ENCODE data around the gene UNC5C. TPM values are rescaled to one million over a fixed set of nuclear protein-coding genes. Genes with fewer than 3 reads are reported as not detected.

Gene UNC5C
- total and polyA plus RNA-seq, 4 experiments from 2014 or later = not detected

DNA sequence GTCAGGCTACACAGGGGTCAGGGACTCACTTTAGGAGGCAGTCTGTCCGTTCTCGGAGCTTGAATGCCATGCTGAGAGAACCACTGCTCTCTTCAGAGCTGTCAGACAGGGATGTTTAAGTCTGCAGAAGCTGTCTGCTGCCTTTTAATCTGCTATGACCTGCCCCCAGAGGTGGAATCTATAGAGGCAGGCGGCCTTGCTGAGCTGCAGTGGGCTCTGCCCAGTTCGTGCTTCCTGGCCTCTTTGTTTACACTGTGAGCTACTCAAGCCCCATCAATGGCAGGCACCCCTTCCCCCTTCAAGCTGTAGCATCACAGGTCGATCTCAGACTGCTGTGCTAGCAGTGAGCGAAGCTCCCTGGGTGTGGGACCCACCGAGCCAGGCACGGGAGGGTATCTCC lies 31.5 kb upstream of the UNC5C start:
- Histone ChIP-seq H3K4me1 (ENCODE audit: insufficient read depth, low read length) (no peaks in the 10 kb centered on the region), H3K9me3 (ENCODE audit: control insufficient read depth in 1 of 2, low read length in 2 of 2) (no peaks in the 10 kb centered on the region), H3K27me3 (ENCODE audit: insufficient read depth, low read length) (no peaks in the 10 kb centered on the region), H3K4me3 (ENCODE audit: low read length in 2 of 2) (no peak overlapping the region), H3K36me3 (ENCODE audit: insufficient read depth, low read length) (no peaks in the 10 kb centered on the region), H3K27ac (ENCODE audit: low read depth, low read length) (no peak overlapping the region)
- Mint-ChIP-seq H3K36me3 (no peaks in the 10 kb centered on the region), H3K27ac (no peak overlapping the region), H3K4me3 (no peak overlapping the region), H3K9me3 (peaks cover 6 to 42% (median 17%) of the 10 kb centered on the region in 8 donors), H3K27me3 (no peaks in the 10 kb centered on the region), H3K4me1 (no peaks in the 10 kb centered on the region)
- ChIA-PET POLR2A (ENCODE audit: partially characterized antibody) (no interaction called here), CTCF (ENCODE audit: partially characterized antibody) (interaction anchor here (0.8 kb wide), 1 partner anchor 19 kb away, joined by 3 read pairs; no protein-coding TSS in a partner anchor)
- intact Hi-C loops (cut with micrococcal nuclease) = no loop called here
- DNase-seq = no peak

DNA sequence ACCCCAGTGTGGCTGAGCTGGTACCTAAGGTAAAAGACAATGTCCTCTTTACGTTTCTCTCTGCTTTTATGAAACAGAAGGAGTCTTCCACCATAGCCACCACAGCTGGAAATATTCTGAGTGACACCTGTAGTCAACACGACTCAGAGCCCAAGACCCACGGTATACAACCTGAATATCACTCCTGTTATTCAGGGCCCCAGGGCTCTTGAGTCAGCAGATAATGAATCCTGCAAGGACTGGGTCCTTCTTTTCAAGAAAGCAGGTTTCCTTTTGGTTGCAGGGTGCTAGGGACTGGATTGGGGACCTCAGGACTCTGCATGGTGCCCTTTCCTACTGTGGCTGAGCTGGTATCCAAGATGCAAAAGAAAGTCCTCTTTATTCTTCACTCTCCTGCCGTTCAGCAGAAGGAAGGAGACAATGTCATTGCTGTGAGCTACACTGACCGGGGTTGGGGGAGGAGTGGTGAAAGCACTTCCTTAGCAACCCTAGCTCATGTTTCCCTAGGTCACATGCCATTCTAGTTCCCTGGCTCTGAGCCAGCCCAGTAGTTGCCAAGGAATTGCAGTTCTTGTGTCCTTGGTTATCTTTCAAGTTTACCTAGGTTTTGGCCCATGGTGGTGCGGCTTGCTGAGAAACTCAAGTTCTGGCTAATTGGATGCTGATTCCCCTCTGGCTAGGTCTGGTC lies 23.7 kb upstream of the UNC5C start:
- Histone ChIP-seq H3K4me1 (ENCODE audit: insufficient read depth, low read length) (no peaks in the 10 kb centered on the region), H3K27me3 (ENCODE audit: insufficient read depth, low read length) (no peaks in the 10 kb centered on the region), H3K27ac (ENCODE audit: low read depth, low read length) (no peak overlapping the region), H3K36me3 (ENCODE audit: insufficient read depth, low read length) (no peaks in the 10 kb centered on the region), H3K4me3 (ENCODE audit: low read length in 2 of 2) (no peak overlapping the region), H3K9me3 (ENCODE audit: control insufficient read depth in 1 of 2, low read length in 2 of 2) (no peaks in the 10 kb centered on the region)
- CTCF ChIA-PET (ENCODE audit: partially characterized antibody) = no interaction called here
- intact Hi-C loops (cut with micrococcal nuclease) = no loop called here
- no peak for DNase-seq
- POLR2A ChIA-PET (ENCODE audit: partially characterized antibody) = no interaction called here
- no peak overlapping the region for H3K27ac Mint-ChIP-seq
- H3K4me1 Mint-ChIP-seq = no peaks in the 10 kb centered on the region
- no peaks in the 10 kb centered on the region for H3K36me3 Mint-ChIP-seq
- no peak overlapping the region for H3K4me3 Mint-ChIP-seq
- H3K9me3 Mint-ChIP-seq = peaks cover 4 to 33% (median 21%) of the 10 kb centered on the region in 8 donors
- H3K27me3 Mint-ChIP-seq = no peaks in the 10 kb centered on the region

DNA sequence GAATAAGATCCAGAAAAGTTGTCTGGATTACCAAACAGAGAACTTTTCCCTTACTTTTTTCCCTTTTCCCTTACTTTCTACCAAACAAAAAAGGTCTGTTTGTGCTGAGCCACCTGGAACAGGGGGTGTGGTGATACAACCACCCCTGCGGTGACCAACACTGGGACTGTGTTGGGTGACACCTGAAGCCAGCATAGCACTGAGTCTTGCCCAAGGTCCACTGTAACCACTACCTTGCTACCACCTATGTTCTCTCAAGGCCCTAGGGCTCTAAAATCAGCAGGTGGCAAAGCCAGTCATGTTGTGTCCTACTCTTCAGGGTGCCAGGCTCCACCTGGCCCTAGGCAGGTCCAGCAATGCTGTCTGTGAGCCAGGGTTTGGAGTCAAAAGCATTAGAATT lies 22.8 kb upstream of the UNC5C start:
- peaks cover 4 to 28% (median 14%) of the 10 kb centered on the region in 8 donors for H3K9me3 Mint-ChIP-seq
- CTCF ChIA-PET (ENCODE audit: partially characterized antibody) = no interaction called here
- intact Hi-C loops (cut with micrococcal nuclease) = no loop called here
- H3K36me3 Mint-ChIP-seq = no peaks in the 10 kb centered on the region
- Histone ChIP-seq H3K27ac (ENCODE audit: low read depth, low read length) (no peak overlapping the region), H3K9me3 (ENCODE audit: control insufficient read depth in 1 of 2, low read length in 2 of 2) (no peaks in the 10 kb centered on the region), H3K27me3 (ENCODE audit: insufficient read depth, low read length) (no peaks in the 10 kb centered on the region), H3K4me1 (ENCODE audit: insufficient read depth, low read length) (no peaks in the 10 kb centered on the region), H3K4me3 (ENCODE audit: low read length in 2 of 2) (no peak overlapping the region), H3K36me3 (ENCODE audit: insufficient read depth, low read length) (no peaks in the 10 kb centered on the region)
- no peak for DNase-seq
- H3K27me3 Mint-ChIP-seq = no peaks in the 10 kb centered on the region
- H3K4me1 Mint-ChIP-seq = no peaks in the 10 kb centered on the region
- no peak overlapping the region for H3K27ac Mint-ChIP-seq
- POLR2A ChIA-PET (ENCODE audit: partially characterized antibody) = no interaction called here
- no peak overlapping the region for H3K4me3 Mint-ChIP-seq

DNA sequence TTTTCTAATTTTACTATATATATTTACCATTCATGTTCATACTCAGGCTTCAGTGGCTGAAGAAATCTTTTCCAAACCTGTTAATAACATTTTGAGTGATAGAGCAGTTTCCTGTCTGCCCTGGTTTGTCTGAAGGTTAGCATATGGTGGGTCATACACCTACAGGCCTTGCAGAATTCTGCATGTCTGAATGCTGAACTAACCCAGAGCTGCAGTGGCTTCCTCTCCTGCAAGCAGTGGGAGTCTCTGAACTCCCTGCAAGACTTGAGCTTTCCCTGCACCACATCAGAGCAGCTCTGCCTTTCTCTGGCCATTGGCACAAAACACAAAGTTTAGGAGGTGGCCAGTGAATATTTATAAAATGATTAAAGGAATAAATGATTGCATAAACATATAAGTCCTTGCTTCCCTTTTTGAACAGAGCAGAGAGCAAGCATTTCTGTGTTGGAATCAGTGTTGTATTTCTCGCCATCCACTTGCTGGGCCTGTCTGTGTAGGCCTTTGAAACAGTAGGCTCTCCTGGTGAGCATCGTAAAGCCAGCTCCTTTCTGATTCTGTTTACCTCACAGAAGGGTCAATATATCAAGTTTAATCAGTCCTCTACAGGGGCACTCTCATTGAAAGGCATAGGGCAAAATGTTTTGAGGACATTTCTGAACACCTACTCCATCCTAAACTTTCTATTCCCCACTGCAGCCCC lies 15.0 kb upstream of the UNC5C start:
- Mint-ChIP-seq H3K27ac (no peak overlapping the region), H3K27me3 (no peaks in the 10 kb centered on the region), H3K9me3 (peaks cover 0 to 6% (median 0%) of the 10 kb centered on the region in 8 donors), H3K4me3 (no peak overlapping the region), H3K36me3 (no peaks in the 10 kb centered on the region), H3K4me1 (no peaks in the 10 kb centered on the region)
- H3K9me3 ChIP-seq (ENCODE audit: control insufficient read depth in 1 of 2, low read length in 2 of 2) = no peaks in the 10 kb centered on the region
- no peak overlapping the region for H3K4me3 ChIP-seq (ENCODE audit: low read length in 2 of 2)
- H3K36me3 ChIP-seq (ENCODE audit: insufficient read depth, low read length) = no peaks in the 10 kb centered on the region
- DNase-seq = no peak
- no peak overlapping the region for H3K27ac ChIP-seq (ENCODE audit: low read depth, low read length)
- H3K4me1 ChIP-seq (ENCODE audit: insufficient read depth, low read length) = no peaks in the 10 kb centered on the region
- CTCF ChIA-PET (ENCODE audit: partially characterized antibody) = no interaction called here
- intact Hi-C loops (cut with micrococcal nuclease) = no loop called here
- no peaks in the 10 kb centered on the region for H3K27me3 ChIP-seq (ENCODE audit: insufficient read depth, low read length)
- POLR2A ChIA-PET (ENCODE audit: partially characterized antibody) = no interaction called here

DNA sequence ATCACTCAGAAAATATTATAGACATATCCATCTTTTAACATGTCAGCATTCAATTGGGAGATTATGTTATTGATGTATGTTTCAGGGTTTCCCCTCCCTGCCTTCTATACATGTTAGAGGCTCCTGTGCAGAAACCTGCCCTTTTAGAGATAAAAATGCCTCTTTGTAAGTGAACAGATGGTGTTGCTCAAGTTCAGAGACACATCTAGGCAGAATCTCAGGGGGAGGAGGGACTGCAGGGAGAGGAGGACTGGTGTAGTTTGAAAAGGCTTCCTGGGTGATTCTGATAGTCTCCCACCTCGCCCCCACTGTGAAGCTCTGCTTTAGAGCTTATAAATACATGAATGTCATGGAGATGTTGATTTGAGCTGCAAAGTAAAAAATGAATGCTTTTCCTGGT lies 12.0 kb upstream of the UNC5C start:
- no peak overlapping the region for H3K27ac Mint-ChIP-seq
- intact Hi-C loops (cut with micrococcal nuclease) = no loop called here
- no peaks in the 10 kb centered on the region for H3K4me1 Mint-ChIP-seq
- Histone ChIP-seq H3K4me3 (ENCODE audit: low read length in 2 of 2) (no peak overlapping the region), H3K27me3 (ENCODE audit: insufficient read depth, low read length) (no peaks in the 10 kb centered on the region), H3K27ac (ENCODE audit: low read depth, low read length) (no peak overlapping the region), H3K4me1 (ENCODE audit: insufficient read depth, low read length) (no peaks in the 10 kb centered on the region), H3K36me3 (ENCODE audit: insufficient read depth, low read length) (no peaks in the 10 kb centered on the region), H3K9me3 (ENCODE audit: control insufficient read depth in 1 of 2, low read length in 2 of 2) (no peaks in the 10 kb centered on the region)
- H3K27me3 Mint-ChIP-seq = no peaks in the 10 kb centered on the region
- H3K4me3 Mint-ChIP-seq = no peak overlapping the region
- ChIA-PET CTCF (ENCODE audit: partially characterized antibody) (no interaction called here), POLR2A (ENCODE audit: partially characterized antibody) (no interaction called here)
- H3K36me3 Mint-ChIP-seq = no peaks in the 10 kb centered on the region
- peaks cover 0 to 4% (median 0%) of the 10 kb centered on the region in 8 donors for H3K9me3 Mint-ChIP-seq
- DNase-seq = no peak

DNA sequence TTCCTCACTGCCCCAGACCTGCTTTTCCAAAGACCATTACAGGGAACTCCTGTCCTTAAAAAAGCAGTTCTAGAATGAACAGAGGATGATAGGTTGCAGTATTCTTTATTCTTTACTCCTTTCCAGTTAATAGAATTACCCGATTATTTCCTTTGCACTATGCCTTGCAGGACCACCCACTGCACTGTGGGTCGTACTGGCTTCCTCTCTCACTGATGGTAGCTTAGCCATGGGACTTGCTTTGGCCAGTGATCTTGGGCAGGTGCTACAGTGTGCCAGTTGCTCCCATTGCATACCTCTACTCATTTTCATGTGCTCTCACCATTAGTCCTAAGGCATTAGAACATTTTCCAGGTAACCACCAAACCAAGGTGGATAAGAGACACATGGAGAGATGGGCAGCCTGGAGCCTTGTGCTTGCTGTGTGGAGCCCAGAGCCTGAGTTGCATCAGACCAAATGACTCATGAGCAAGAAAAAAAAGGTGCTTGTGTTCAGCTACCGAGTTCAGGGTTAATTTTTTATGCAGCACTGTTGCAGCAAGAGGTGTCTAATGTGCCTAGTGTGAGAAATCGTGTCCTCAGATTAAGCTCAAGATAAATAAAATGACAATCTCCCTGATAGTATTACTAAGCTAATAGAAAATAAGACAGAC lies 7.6 kb upstream of the UNC5C start:
- Histone ChIP-seq H3K4me3 (ENCODE audit: low read length in 2 of 2) (no peak overlapping the region), H3K36me3 (ENCODE audit: insufficient read depth, low read length) (no peaks in the 10 kb centered on the region), H3K27ac (ENCODE audit: low read depth, low read length) (no peak overlapping the region), H3K27me3 (ENCODE audit: insufficient read depth, low read length) (no peaks in the 10 kb centered on the region), H3K4me1 (ENCODE audit: insufficient read depth, low read length) (no peaks in the 10 kb centered on the region), H3K9me3 (ENCODE audit: control insufficient read depth in 1 of 2, low read length in 2 of 2) (no peaks in the 10 kb centered on the region)
- H3K9me3 Mint-ChIP-seq = no peaks in the 10 kb centered on the region
- peaks cover 2% of the 10 kb centered on the region in 2 donors for H3K27me3 Mint-ChIP-seq
- intact Hi-C loops (cut with micrococcal nuclease) = no loop called here
- H3K36me3 Mint-ChIP-seq = no peaks in the 10 kb centered on the region
- H3K4me3 Mint-ChIP-seq = no peak overlapping the region
- H3K27ac Mint-ChIP-seq = no peak overlapping the region
- CTCF ChIA-PET (ENCODE audit: partially characterized antibody) = no interaction called here
- POLR2A ChIA-PET (ENCODE audit: partially characterized antibody) = no interaction called here
- no peak for DNase-seq
- no peaks in the 10 kb centered on the region for H3K4me1 Mint-ChIP-seq

DNA sequence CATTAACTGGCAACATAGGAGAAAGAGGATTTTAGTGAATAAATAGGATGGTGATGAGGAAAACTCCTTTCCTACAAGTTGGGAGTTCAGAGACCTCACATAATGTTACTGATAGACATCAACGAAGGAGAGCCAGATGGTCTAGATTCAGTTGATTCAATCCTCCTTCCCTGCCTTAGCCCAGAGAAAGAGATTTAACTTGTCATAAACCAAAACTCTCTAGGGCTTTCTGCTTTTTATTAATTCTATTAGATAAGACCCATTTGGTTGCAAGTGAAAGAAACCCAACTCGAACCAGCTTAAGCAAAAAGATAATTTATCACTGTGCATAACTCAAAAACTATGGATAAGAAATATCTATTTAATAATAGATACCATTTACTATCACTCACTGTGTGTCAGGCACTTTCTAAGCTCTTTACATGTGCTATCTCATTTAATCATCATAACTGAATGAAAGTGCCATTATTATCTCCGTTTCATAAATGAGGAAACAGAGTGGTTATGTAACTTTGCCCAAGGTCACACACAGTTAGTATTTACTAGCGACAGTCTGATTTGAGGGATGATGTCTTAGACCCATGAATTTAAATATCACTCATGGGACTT lies 4.3 kb upstream of the UNC5C start:
- Histone ChIP-seq H3K27ac (ENCODE audit: low read depth, low read length) (no peak overlapping the region), H3K4me1 (ENCODE audit: insufficient read depth, low read length) (no peaks in the 10 kb centered on the region), H3K36me3 (ENCODE audit: insufficient read depth, low read length) (no peaks in the 10 kb centered on the region), H3K27me3 (ENCODE audit: insufficient read depth, low read length) (no peaks in the 10 kb centered on the region), H3K9me3 (ENCODE audit: control insufficient read depth in 1 of 2, low read length in 2 of 2) (no peaks in the 10 kb centered on the region), H3K4me3 (ENCODE audit: low read length in 2 of 2) (no peak overlapping the region)
- Mint-ChIP-seq H3K4me3 (no peak overlapping the region), H3K9me3 (no peaks in the 10 kb centered on the region), H3K4me1 (peaks cover 5 to 19% (median 7%) of the 10 kb centered on the region in 4 donors), H3K36me3 (no peaks in the 10 kb centered on the region), H3K27me3 (peaks cover 15 to 17% of the 10 kb centered on the region in 2 donors), H3K27ac (no peak overlapping the region)
- no peak for DNase-seq
- POLR2A ChIA-PET (ENCODE audit: partially characterized antibody) = no interaction called here
- intact Hi-C loops (cut with micrococcal nuclease) = no loop called here
- CTCF ChIA-PET (ENCODE audit: partially characterized antibody) = no interaction called here

Measured in CD4-positive, alpha-beta memory T cell (primary cell).